ENCODE measurements around the gene MYH1. TPM values are rescaled to one million over a fixed set of nuclear protein-coding genes. Genes with fewer than 3 reads are reported as not detected.

MYH1 gene
- total and polyA plus RNA-seq, 10 of the 15 experiments (the other 5 are each of a cell fraction or from before 2014, with no cell fraction given): 0.01 TPM; not detected in 9

DNA sequence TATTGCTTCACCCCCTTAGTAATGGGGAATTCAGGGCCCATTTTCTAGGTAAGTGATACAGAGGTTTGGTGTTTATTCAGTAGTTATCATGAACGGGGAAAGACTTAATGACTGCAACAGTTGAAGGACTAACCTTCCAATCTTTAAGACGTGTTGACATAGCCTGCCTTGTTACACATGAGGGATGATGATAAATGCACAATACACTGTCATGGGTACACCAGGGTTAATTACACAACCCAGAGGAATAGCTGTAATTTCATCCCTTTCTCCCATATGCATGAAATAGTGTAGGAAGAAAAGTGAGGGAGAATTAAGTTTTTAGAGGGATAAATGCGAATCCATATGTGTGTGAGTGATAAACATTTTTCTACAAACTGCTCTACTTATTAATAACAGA, 59.6 kb downstream of the MYH1 start:
- POLR2A ChIA-PET: no interaction called here
- no peaks in the 10 kb centered on the region for H3K79me2 ChIP-seq (ENCODE audit: control insufficient read depth, insufficient read depth, low read length)
- SMC1A ChIA-PET (ENCODE audit: uncharacterized antibody, unreplicated experiment): no interaction called here
- H2AFZ ChIP-seq (ENCODE audit: control insufficient read depth, low read depth, low read length): no peak overlapping the region
- no peak for ATAC-seq
- 0% methylated on average over 3 of the region's 3 CpGs for WGBS (ENCODE audit: insufficient coverage, insufficient replicate concordance, low lambda C conversion rate, missing lambda C conversion rate)
- BruUV-seq (replicated peaks): no TSS peak
- DNase-seq (ENCODE audit: low read depth, low spot score): no peak
- H3K4me2 ChIP-seq (ENCODE audit: control insufficient read depth, insufficient read depth): no peak overlapping the region
- no peaks in the 10 kb centered on the region for H4K20me1 ChIP-seq (ENCODE audit: control insufficient read depth, insufficient read depth)
- RAD21 ChIA-PET (ENCODE audit: unreplicated experiment): no interaction called here
- no peaks in the 10 kb centered on the region for H3K4me1 ChIP-seq (ENCODE audit: control insufficient read depth, insufficient read depth, low read length)
- H3K27ac ChIP-seq (ENCODE audit: control insufficient read depth, insufficient read depth): no peak overlapping the region
- intact Hi-C loops (cut with micrococcal nuclease; ENCODE audit: unreplicated experiment) (no loop called here), in situ Hi-C loops (cut with MboI) (no loop called here)
- no peaks in the 10 kb centered on the region for H3K9me3 ChIP-seq (replicated peaks; ENCODE audit: control insufficient read depth, insufficient read depth, low read length)
- no peaks in the 10 kb centered on the region for H3K36me3 ChIP-seq (ENCODE audit: control insufficient read depth in 2 of 2, insufficient read depth in 2 of 2, low read length in 1 of 2)
- CTCF ChIA-PET: interaction anchor here (0.6 kb wide), 1 partner anchor 136 kb away, joined by 3 read pairs; no protein-coding TSS in a partner anchor
- H3K4me3 ChIP-seq: no peak overlapping the region
- no peak for TF ChIP-seq JUNB (IDR thresholded peaks at IDR 0.05)
- no peak overlapping the region for H3K9ac ChIP-seq (ENCODE audit: control insufficient read depth, insufficient read depth, low read length)
- H3K27me3 ChIP-seq (replicated peaks in 1 of 2; ENCODE audit: control insufficient read depth in 2 of 2, insufficient read depth in 2 of 2, low read length in 1 of 2): no peaks in the 10 kb centered on the region; a peak in 1 of 4 replicates
- no peak for FAIRE-seq

DNA sequence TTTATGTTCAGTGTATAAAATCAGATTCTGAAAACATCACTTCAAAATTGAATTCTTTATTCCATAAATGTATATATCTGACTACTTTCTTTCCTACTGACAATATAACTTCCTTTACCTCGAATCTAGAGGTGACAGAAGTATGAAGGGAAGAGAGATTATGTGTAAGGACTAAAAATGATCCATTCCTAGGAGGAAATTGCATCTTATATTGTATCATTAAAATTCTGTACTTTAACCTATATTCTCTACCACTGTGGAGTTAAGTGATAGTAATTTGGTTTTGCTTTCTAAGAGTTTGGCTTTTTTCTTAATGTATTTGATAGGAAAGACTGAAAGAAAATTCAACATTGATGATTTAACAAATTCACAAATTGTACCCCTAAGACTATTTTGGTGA, 60.4 kb downstream of the MYH1 start:
- TF ChIP-seq CBX3 (IDR thresholded peaks at IDR 0.05; ENCODE audit: borderline replicate concordance, low read depth): no peak
- no peak for TF ChIP-seq DPF2 (IDR thresholded peaks at IDR 0.05)
- Histone ChIP-seq H2AFZ (ENCODE audit: control insufficient read depth, low read depth, low read length) (no peak overlapping the region), H3K27ac (ENCODE audit: control insufficient read depth, insufficient read depth) (no peak overlapping the region), H3K4me3 (no peak overlapping the region), H3K36me3 (ENCODE audit: control insufficient read depth in 2 of 2, insufficient read depth in 2 of 2, low read length in 1 of 2) (no peaks in the 10 kb centered on the region), H3K79me2 (ENCODE audit: control insufficient read depth, insufficient read depth, low read length) (no peaks in the 10 kb centered on the region), H3K9ac (ENCODE audit: control insufficient read depth, insufficient read depth, low read length) (no peak overlapping the region), H3K9me3 (replicated peaks; ENCODE audit: control insufficient read depth, insufficient read depth, low read length) (no peaks in the 10 kb centered on the region), H4K20me1 (ENCODE audit: control insufficient read depth, insufficient read depth) (no peaks in the 10 kb centered on the region), H3K4me2 (ENCODE audit: control insufficient read depth, insufficient read depth) (no peak overlapping the region), H3K4me1 (ENCODE audit: control insufficient read depth, insufficient read depth, low read length) (no peaks in the 10 kb centered on the region), H3K27me3 (replicated peaks in 1 of 2; ENCODE audit: control insufficient read depth in 2 of 2, insufficient read depth in 2 of 2, low read length in 1 of 2) (no peaks in the 10 kb centered on the region; a peak in 1 of 4 replicates)
- DNase-seq (ENCODE audit: low read depth, low spot score): no peak
- ChIA-PET RAD21 (ENCODE audit: unreplicated experiment) (no interaction called here), SMC1A (ENCODE audit: uncharacterized antibody, unreplicated experiment) (no interaction called here), CTCF (no interaction called here), POLR2A (no interaction called here)
- no peak for FAIRE-seq
- ATAC-seq: no peak
- intact Hi-C loops (cut with micrococcal nuclease; ENCODE audit: unreplicated experiment) (no loop called here), in situ Hi-C loops (cut with MboI) (no loop called here)
- no TSS peak for BruUV-seq (replicated peaks)
- WGBS (ENCODE audit: insufficient coverage, insufficient replicate concordance, low lambda C conversion rate, missing lambda C conversion rate): 0% methylated on average over 1 of the region's 1 CpG
